GM12874 (cell line): ENCODE results near the gene RCOR1.

Experiments
- TF ChIP-seq, protein P1 (sequence below): IDR thresholded peaks from 2 replicates; pipeline ENCODE4 v1.5.1; 2011; ENCODE audit warnings: low read depth, mild to moderate bottlenecking, control low read depth, low read length, moderate library complexity; ENCODE audit not compliant: insufficient read depth

Gene RCOR1

DNA sequence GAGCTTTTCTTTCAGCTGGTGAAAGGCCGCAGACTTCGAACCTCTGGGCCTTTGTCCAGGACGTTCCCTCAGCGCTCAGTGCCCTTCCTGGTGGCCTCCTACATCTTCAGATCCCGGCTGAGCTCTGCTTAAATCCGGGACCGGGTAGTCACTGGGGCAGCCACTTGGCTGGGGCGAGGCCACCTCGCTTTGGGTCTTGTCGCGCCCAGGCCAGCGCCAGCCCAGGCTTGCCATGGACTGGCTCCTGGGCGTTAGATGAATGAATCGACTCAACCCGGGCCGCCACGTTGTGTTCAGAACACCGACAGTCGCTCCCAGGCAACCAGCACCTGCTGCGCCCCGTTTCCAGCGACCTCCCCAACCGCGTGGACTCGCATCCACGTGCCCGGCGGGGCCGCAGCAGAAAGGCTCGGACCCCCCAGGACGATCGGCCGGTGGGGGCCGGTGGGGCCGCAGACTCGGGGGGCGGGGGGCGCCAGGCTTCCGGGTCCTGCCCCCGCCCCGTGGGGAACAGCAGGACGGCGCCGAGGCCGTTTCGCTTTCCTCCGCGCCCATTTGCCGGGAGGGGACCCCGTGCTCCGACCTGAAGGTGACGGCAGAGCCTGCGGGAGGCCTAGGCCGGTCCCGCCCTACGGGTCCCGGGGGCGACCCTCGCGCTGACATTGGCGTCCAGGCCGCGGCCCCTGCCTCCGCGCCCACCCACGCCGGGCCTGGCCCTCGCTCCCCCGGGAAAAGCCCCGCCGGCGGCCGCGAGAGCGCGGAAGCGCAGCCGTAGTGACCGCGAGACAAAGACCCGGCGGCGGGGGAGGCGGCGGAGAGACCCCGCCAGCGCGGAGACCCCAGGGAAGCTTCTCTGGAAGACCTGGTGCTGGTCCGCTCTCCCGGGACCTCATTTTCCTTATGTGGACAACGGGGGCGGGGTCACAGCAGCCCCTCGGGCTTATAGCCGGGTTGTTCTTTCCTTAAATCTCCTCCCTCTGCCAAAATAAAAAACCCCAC is 37.3 kb upstream of the RCOR1 start:
- TF ChIP-seq, protein P1, sequence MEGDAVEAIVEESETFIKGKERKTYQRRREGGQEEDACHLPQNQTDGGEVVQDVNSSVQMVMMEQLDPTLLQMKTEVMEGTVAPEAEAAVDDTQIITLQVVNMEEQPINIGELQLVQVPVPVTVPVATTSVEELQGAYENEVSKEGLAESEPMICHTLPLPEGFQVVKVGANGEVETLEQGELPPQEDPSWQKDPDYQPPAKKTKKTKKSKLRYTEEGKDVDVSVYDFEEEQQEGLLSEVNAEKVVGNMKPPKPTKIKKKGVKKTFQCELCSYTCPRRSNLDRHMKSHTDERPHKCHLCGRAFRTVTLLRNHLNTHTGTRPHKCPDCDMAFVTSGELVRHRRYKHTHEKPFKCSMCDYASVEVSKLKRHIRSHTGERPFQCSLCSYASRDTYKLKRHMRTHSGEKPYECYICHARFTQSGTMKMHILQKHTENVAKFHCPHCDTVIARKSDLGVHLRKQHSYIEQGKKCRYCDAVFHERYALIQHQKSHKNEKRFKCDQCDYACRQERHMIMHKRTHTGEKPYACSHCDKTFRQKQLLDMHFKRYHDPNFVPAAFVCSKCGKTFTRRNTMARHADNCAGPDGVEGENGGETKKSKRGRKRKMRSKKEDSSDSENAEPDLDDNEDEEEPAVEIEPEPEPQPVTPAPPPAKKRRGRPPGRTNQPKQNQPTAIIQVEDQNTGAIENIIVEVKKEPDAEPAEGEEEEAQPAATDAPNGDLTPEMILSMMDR, result no peak

DNA sequence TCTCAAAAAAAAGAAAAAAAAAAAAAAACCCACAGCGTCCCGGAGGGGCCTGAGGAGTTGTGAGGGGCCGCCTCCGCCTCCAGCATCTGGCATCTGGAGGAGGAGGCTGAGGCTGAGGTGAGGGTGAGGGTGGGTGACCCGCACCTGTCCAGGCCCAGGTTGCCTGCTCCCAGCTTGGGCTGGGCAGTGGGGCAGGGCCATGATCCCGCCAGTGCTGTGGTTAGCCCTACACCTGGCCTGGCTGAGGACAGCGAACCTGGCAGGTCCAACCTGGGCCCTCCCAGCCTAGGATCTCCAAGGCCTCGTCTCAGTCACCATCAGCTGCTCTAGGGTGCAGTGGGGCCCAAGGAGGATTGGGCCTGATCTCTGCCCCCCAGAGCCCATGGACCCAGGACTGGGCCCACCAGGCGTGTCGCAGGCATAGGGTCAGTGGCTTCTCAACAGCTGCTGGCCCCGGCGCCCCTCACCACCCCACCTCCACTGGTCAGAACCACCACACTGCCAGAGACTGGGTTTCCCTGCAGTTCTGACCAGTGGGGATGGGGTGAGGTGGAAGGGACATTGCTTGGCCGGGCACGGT is 36.3 kb upstream of the RCOR1 start:
- TF ChIP-seq, protein P1, result no peak

DNA sequence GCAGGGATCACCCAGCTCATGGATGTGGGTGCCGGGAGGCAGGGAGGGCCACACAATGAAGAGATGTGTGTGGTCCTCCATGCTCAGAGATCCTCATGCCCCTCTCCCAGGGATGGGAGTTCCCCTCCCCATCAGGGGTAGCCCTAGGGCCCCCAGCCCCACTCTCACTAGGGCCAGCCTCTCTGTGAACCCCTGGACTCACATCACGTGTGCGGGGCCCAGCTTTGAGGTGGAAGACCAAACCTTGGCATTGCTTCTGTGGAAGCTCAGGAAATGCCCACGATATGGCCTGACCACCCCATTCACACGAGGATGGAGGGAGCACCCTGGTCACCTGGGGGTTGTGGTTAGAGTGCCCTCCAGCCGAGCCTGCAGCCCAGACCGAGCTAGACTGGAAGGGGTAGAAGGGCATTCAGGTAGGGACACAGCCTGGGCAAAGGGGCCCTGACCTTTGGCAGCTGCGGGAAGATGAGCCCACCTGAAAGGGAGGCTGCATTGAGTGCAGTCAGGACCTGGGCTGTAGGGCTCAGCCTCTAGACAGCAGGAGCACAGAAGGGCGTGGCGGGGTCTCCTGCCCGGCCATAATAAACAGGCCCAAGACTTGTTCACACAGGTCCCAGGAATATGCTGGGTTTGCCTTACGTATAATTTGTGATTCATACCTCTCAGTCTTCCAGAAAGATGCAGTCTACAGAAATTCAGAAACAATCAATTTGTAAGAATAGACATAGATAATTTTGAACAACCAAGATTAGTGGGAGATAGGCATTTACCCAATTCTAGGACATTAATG is 34.8 kb upstream of the RCOR1 start:
- TF ChIP-seq, protein P1, result no peak

DNA sequence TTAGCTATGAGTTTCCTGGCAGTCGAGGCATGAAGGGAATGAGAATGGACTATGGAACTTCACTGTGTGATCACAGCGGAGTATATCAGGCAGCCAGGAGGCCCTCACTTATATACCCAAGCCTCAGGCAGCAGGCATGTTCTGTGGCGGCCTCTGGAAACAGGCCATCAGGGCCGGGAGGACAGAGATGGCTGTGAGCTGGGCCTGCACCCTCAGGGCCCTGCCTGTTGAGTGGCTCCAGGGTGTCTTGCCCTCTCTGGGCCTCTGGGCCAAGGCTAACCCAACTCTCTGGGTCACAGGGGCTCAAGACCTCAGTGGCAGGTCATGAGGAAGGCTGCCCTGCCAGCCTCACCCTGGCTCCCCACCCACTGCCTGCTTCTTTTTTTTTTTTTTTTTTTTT is 33.9 kb upstream of the RCOR1 start:
- TF ChIP-seq, protein P1, result no peak

DNA sequence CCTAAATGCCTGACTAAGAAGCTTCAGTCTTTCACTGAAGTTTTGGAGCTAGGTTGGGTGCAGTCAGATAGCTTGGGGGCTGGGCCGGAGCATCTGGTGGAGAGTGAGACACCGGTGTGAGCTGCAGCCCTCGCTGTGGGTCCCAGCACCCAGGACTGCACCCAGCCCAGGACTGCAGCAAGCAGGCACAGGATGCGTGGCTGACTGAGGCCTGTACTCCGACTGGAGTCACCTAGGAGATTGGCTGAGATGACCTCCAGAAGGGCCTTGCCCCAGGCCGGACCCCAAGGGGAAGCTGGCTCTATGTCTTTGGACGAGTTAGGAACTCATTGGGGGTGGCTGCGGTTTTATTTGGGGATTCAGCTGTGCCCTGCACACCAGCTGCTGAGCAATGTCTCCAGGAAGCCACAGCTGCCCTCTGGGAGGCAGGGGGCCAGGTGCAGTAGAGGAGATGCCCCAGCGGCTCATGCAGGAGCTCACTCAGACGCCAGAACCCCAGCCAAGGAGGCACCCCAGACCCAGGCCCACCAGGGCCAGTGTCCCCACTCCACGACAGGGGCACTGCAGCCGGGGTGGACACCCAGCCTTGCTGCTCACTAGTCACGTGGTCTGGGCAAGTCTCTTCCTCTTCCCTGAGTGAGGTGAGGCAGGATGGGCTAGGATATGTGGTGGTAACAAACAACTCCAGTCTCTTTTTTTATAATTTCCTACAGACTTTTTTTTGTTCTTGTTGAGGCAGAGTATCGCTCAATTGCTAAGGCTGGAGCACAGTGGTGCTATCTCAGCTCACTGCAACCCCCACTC is 31.8 kb upstream of the RCOR1 start:
- TF ChIP-seq, protein P1, result no peak

DNA sequence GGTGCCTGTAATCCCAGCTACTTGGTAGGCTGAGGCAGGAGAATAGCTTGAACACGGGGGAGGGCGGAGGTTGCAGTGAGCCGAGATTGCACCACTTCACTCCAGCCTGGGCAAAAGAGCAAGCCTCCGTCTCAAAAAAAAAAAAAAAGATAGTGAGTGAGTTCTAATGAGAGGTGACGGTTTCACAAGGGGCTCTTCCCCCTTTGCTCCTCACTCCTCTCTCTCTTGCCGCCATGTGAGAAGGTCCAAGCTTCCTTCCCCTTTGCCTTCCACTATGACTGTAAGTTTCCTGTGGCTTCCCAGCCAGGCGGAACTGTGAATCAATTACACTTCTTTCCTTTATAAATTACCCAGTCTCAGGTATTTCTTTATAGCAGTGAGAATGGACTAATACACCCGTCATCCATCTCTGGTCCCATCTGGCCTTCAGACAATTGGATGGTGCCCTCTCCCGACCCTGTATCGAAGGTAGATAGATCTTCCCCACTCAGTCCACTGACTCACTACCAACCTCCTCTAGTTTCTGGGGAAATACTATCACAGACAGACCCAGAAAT is 27.0 kb upstream of the RCOR1 start:
- TF ChIP-seq, protein P1, result no peak
